Fibroblast of villous mesenchyme (primary cell): ENCODE results near the gene ZNF778. TPM values are rescaled to one million over a fixed set of nuclear protein-coding genes. Genes with fewer than 3 reads are reported as not detected.
"Not testable (repeated sequence)": the region's sequence is repeated elsewhere in the genome, so short reads cannot be mapped to it uniquely, and the experiment has no call there.

Experiments
- DNase-seq: peaks from one replicate; pipeline ENCODE4 v3.0.0-alpha.2; 2010; ENCODE audit warnings: low read depth
- H3K4me3 ChIP-seq: 2 replicates; pipeline ENCODE4 v1.5.1; 2011; ENCODE audit warnings: low read depth, mild to moderate bottlenecking, low read length
- total RNA-seq: library from RNA; depleted of rRNA; stranded (reverse); fragments of >200 nt; gene quantifications from 2 replicates; pipeline ENCODE4 v1.2.3, GENCODE V29; 2012
- TF ChIP-seq, protein P1 (sequence below): IDR thresholded peaks from 2 replicates; pipeline ENCODE4 v1.5.1; 2012; ENCODE audit warnings: low read depth, mild to moderate bottlenecking, low read length; ENCODE audit not compliant: insufficient read depth

ZNF778 gene
- total RNA-seq, 1 donor = 16.4 TPM

DNA sequence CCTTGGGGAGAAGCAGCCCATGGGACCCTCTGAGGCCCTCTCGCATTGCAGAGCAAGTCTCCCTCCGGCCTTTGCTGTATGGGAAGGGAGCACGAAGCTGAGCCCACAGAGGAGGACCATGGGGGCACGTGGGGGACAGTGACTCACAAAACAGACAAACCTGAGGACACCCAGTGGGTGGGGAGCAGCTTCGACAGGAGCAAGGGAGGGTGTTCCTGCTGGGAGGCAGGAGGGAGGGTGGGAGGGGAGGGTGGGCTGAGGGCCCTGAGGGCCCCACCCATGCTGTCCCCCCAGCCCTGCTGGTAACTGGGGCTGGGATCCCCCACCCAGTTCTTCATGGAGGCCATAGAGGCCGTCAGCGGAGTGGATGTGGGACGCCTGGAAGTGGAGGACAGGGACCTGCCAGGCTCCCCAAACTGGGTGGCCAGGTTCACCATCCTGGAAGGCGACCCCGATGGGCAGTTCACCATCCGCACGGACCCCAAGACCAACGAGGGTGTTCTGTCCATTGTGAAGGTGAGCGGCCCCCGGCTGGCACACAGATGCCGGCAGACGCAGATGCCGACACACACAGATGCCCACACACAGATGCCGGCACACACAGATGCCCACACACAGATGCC lies 29.6 kb upstream of the ZNF778 start:
- TF ChIP-seq, protein P1, sequence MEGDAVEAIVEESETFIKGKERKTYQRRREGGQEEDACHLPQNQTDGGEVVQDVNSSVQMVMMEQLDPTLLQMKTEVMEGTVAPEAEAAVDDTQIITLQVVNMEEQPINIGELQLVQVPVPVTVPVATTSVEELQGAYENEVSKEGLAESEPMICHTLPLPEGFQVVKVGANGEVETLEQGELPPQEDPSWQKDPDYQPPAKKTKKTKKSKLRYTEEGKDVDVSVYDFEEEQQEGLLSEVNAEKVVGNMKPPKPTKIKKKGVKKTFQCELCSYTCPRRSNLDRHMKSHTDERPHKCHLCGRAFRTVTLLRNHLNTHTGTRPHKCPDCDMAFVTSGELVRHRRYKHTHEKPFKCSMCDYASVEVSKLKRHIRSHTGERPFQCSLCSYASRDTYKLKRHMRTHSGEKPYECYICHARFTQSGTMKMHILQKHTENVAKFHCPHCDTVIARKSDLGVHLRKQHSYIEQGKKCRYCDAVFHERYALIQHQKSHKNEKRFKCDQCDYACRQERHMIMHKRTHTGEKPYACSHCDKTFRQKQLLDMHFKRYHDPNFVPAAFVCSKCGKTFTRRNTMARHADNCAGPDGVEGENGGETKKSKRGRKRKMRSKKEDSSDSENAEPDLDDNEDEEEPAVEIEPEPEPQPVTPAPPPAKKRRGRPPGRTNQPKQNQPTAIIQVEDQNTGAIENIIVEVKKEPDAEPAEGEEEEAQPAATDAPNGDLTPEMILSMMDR = no peak
- H3K4me3 ChIP-seq = no peak overlapping the region
- no peak for DNase-seq

DNA sequence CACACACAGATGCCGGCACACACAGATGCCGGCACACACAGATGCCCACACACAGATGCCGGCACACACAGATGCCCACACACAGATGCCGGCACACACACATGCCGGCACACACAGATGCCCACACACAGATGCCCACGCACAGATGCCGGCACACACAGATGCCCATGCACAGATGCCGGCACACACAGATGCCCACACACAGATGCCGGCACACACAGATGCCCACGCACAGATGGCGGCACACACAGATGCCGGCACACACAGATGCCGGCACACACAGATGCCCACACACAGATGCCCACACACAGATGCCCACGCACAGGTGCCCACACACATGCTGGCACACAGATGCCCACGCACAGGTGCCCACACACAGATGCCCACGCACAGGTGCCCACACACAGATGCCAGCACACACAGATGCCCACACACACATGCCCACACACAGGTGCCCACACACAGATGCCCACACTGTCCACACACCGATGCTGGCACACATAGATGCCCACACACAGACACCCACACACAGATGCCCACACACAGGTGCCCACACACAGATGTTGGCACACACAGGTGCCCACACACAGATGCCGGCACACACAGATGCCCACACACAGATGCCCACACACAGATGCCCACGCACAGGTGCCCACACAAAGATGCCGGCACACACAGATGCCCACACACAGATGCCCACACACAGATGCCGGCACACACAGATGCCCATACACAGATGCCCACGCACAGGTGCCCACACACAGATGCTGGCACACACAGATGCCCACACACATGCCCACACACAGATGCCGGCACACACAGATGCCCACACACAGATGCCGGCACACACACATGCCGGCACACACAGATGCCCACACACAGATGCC lies 28.8 kb upstream of the ZNF778 start:
- DNase-seq, H3K4me3 ChIP-seq: not testable (repeated sequence)

DNA sequence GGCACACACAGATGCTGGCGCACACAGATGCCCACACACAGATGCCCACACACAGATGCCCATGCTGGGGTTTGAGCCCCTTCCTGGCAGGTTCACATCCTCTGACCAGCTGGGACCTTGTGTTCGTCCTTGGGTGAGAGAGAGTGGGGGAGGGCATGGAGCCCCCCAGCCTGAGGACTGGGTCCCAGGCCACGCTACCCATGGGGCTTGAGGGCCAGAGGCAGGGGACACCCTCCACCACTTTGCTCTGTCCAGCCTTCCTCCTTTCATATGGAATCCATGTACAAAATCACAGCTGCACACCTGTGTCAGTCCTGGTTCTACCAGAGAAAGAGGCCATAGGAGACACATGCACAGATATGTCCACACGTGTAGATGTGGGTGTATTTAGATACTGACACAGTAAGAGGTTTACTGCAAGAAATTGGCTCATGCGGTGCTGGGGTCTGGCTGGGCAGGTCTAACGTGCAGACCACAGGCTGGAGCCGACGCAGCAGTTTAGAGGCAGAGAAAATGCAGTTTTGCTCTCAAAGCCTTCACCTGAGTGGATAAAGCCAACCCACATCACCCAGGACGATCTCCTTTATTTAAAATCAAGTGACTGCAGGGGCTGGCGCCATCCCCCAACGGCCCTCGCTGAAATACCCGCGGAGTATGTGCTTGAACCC lies 28.0 kb upstream of the ZNF778 start:
- no peak for DNase-seq
- TF ChIP-seq, protein P1 = no peak
- H3K4me3 ChIP-seq = no peak overlapping the region

DNA sequence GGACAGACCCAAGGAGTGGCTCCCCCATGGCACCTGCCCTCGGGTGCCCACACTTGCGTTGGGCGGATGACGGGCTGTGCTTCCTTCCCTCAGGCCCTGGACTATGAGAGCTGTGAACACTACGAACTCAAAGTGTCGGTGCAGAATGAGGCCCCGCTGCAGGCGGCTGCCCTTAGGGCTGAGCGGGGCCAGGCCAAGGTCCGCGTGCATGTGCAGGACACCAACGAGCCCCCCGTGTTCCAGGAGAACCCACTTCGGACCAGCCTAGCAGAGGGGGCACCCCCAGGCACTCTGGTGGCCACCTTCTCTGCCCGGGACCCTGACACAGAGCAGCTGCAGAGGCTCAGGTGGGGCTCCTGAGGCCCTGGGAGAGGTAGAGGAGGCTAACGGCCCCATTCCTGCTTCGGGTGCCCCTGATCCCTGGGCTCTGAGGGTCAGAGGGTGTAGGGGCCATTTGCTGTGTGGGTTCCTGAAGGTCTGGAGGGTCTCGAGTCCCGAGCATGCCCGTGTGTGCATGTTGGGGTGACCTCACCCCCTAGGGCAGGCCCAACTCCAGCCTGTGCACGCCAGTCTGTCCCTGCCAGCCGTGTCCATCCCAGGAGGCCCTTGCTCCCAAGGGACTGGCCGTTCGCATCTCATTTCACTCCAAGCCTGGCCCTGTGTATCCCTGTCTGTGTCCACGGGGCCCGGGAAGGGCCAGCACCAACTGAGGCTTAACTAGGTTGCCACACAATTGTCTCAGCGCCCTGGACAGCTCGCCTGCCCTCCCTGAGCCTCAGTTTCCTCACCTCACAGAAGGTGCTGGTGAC lies 27.1 kb upstream of the ZNF778 start:
- H3K4me3 ChIP-seq = no peak overlapping the region
- DNase-seq = no peak

DNA sequence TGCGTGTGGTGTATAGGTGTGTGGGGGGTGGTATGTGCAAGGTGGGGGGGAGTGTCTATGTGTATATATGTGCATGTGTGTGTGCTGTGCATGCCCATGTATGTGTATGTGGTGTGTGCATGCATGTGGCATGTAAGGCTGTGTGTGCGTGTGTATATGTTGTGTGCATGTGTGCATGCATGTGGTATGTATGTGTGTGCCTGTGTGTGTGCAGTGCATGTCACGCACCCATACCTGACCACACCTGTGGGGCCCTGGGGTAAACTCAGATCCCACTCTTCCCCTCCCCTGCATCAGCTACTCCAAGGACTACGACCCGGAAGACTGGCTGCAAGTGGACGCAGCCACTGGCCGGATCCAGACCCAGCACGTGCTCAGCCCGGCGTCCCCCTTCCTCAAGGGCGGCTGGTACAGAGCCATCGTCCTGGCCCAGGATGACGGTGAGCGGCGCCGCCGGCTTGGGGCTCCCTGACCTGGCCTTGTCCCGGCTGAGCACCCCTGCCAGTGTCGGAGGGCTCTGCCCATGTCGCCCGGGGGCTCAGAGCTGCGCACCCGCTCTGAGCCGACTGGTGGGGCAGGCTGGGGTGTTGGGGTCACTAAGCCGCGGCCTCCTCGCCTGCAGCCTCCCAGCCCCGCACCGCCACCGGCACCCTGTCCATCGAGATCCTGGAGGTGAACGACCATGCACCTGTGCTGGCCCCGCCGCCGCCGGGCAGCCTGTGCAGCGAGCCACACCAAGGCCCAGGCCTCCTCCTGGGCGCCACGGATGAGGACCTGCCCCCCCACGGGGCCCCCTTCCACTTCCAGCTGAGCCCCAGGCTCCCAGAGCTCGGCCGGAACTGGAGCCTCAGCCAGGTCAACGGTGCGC lies 26.2 kb upstream of the ZNF778 start:
- TF ChIP-seq, protein P1 = no peak
- no peak overlapping the region for H3K4me3 ChIP-seq
- no peak for DNase-seq

More for the DNA sequence above, 27.1 kb upstream of the ZNF778 start:
- TF ChIP-seq, protein P1 = no peak

DNA sequence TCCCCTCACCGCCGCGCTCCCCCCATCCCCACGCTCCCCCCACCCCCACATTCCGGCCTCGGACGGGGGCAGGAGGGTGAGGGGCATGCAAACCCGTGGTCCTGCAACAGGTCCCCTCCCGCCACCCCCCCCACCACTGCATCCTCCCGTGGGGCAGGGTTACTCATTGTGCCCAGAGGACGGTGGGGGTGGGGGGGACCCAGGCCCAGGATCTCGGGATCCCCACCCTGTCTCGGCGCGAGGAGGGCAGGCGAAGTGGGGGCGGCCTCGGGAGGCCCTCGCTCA lies 25.7 kb upstream of the ZNF778 start:
- TF ChIP-seq, protein P1 = no peak
- H3K4me3 ChIP-seq = peak overlapping the region; percentile 57
- no peak for DNase-seq

DNA sequence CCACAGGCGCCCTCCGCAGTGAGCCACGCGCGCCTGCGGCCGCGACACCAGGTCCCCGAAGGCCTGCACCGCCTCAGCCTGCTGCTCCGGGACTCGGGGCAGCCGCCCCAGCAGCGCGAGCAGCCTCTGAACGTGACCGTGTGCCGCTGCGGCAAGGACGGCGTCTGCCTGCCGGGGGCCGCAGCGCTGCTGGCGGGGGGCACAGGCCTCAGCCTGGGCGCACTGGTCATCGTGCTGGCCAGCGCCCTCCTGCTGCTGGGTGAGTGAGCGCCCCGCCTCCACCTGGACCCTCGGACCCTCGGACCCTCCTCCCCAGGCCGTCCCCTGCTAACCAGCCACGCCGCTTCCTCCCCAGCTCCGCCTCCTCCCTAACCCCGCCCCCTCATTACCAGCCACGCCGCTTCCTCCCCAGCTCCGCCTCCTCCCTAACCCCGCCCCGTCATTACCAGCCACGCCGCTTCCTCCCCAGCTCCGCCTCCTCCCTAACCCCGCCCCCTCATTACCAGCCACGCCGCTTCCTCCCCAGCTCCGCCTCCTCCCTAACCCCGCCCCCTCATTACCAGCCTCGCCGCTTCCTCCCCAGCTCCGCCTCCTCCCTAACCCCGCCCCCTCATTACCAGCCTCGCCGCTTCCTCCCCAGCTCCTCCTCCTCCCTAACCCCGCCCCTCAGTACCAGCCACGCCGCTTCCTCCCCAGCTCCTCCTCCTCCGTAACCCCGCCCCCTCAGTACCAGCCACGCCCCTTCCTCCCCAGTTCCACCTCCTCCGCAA lies 25.1 kb upstream of the ZNF778 start:
- peak; percentile 97 for DNase-seq
- H3K4me3 ChIP-seq = peak overlapping the region; percentile 57
